SH-SY5Y (cell line): ENCODE results near the gene IGF2R.

Experiments
- GATA2 ChIP-seq: IDR thresholded peaks from 2 replicates; pipeline ENCODE4 v1.6.1; 2011; ENCODE audit warnings: mild to moderate bottlenecking, low read depth, low read length
- GATA3 ChIP-seq: IDR thresholded peaks from 2 replicates; pipeline ENCODE4 v1.6.1; 2011; ENCODE audit warnings: low read depth, mild to moderate bottlenecking, low read length, moderate library complexity

GRCh38 chr6:159992366-159992765, 23.5 kb downstream of the IGF2R start:
- TF ChIP-seq GATA2 (no peak), GATA3 (no peak)
